Epithelial cell of prostate (primary cell): ENCODE results near the gene FAM217B.

Source experiments
- DNase-seq: peaks from one replicate; pipeline ENCODE4 v3.0.0-alpha.2; 2011; ENCODE audit warnings: low read depth, low spot score
- H3K27ac ChIP-seq: fragments of 450-650 bp; 2 replicates; pipeline ENCODE4 v1.5.1; 2017; ENCODE audit warnings: mild to moderate bottlenecking

The FAM217B gene

DNA sequence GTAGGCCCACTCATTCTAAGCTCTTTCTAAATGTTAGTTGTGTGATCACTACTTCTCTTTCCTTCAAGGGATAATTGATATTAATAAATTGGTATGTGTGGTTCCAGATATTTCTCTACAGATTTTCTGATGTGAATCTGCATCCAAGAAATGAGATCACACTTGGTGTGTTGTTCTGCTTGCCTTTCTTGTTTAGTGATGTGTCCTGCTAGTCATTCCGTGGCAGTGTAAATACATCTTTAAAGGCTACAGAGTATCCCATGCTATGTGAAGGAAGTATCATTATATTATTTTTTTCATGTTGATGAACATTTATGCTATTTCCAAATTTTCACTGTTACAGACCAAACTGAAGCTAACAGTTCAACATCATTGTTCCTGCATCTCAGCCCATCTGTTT lies 31.2 kb downstream of the FAM217B start:
- no peak for DNase-seq
- H3K27ac ChIP-seq: peak overlapping the region; percentile 99

DNA sequence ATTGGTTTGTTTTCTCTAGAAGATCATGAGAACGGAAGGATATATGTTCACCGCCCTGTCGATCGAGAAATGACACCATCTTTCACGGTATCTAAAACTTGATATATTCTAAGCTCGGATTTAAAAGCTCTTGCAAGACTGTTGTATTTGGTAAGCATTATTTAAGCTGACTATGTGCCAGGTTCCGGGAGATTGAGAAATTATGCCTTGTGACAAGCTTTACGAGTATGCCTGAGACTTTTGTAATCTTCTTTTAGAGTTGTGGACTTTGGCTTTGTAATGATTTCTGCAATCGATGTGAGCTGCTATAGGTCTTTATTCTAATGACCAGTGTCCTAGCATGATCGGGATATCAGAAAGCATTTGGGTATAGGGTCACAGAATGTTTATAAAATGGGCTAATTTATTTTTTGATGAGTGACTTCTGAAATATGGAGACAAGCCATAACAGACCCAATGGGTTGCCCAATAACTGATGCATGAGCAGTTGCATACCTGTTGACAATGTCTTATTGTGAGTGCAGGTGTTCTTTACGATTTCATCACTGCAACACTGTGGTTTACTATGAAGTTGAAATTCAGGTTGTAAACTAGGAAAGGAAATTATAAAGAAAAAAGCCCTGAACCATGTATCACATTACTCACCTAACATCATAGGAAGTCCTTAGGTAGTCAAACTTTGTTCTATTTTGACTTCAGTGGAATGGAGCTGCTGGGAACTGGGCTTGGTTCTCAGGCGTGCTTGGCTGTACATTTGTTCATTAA lies 32.0 kb downstream of the FAM217B start:
- H3K27ac ChIP-seq: peak overlapping the region; percentile 99
- DNase-seq: peak; percentile 98

DNA sequence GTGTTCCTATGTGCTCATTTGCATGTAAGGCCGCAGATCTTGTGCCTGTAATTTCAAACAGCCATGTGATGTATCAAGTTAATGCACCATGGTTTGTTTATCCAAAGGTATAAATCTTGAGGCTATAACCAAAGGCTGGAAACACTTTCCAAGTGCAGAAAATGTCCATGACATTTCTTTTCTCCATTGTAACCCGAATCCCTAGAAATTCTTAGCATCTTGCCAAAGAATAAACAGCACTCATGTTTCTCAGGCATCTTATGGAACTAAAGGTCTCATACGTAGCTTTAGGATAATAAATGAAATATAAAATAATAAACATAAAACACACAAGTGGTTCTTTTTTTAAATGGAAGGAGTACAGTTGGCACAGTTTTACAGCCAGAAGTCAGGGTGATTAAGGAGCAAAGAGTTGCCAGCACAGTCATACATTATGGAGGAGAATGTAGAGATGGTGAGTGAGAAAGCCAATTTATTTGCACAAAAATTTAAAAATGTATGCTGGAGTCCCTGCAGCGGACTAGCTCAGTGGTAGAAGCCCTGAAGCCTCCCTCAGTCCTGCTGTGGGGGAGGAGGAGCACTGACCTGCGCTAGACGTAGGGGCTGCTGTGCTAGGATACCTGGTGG lies 36.1 kb downstream of the FAM217B start:
- no peak overlapping the region for H3K27ac ChIP-seq
- no peak for DNase-seq

DNA sequence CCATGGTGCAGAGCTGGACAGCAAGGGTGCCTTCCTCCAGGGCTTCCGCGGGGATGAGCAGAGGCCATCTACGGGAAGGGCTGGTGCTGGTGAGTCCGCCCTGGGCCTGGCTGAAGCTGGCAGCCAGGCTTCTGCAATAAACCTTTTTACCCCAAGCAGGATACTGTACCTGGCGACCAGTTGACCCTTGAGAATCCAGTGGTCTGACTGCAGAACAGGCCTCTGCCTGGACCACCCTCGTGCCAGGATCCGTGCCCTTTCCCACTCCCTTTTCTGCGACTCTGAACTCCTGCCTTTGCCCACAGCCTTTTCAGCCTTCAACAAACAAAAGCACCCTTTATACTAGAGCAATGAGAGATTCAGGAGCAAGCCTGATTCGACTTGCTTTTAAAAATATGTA lies 36.9 kb downstream of the FAM217B start:
- H3K27ac ChIP-seq: no peak overlapping the region
- DNase-seq: no peak

DNA sequence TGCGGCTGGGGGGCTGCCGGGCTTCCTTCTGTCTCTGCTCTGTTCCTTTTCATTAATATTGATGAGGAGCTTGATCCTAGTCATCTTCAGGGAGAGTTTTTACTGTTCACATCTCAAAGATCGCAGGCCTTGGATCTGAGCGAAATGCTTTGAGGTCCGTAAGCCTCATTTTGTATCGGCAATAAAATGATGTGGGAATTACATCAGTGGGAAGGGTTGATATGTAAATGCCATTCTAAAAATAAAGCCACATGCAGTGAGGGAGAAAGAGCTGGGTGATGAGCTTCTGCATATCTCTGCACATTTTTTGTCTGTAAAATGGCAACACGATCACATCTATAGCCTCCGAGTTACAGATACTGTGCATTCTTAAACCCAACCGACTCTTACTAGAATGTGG lies 42.9 kb downstream of the FAM217B start:
- H3K27ac ChIP-seq: no peak overlapping the region
- no peak for DNase-seq

DNA sequence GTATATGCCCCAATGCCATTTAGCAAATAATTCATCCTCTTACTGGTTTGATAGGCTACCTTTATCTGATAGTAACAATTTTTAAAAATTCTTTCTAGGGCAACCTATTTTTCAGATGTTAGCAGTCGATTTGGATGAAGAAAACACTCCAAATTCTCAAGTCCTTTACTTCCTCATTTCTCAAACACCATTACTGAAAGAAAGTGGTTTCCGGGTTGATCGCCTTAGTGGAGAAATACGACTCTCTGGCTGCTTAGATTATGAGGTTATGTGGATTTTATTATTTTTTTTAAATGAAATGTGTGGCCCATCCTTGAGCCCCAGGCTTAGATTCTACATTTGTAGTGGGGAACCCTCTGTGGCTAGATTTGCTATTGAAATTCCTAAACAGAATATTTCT lies 44.4 kb downstream of the FAM217B start:
- no peak for DNase-seq
- no peak overlapping the region for H3K27ac ChIP-seq

DNA sequence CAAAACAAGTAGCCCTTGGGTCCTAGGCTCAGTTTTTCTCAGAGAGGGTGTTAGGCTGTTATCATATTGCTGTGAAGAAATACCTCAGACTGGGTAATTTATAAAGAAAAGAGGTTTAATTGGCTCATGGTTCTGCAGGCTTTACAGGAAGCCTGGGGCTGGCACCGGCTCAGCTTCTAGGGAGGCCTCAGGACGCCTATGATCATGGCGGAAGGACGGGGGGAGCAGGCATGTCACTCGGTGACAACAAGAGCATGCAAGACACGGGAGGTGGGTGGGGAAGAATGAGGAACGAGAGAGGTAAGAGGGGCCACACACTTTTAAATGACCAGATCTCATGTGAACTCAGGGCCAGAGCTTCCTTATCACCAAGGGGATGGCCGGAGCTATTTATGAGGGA lies 45.0 kb downstream of the FAM217B start:
- H3K27ac ChIP-seq: no peak overlapping the region
- no peak for DNase-seq

DNA sequence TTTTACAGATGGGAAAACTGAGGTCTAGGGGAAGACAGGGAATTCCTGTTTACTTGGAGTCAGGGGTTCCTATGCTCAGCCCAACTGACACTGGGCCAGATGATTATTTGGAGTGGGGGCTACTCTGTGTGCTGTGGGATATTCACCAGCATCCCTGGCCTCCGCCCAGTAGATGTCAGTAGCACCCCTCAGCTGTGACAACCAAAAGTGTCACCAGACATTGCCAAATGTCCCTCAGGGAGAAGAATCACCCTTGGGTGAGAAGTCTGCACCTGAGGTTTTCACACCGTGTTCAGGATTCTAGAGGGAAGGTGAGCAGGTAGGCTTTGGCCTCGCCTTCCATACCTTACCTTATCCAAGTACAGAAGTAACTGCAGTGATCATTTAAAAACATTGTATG lies 45.7 kb downstream of the FAM217B start:
- DNase-seq: no peak
- H3K27ac ChIP-seq: no peak overlapping the region

DNA sequence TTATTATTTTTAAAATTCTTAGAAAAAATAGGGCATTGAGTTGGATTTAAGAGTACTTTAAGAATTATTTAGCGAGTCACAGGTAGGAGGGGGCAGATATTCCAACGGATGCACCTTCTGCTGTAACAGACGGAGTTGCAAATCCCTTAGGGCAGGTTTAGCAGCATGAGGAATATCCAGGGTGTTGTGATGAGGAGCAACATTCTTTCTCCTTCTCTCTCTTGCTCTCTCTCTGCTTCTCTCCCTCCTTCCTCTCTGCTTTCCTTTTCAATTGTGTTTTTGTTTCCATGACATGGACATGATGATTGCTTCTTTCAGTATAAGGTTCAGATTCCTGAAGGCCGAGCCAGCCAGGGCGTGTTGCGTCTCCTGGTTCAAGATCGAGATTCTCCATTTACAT lies 46.9 kb downstream of the FAM217B start:
- H3K27ac ChIP-seq: peak overlapping the region; percentile 61
- no peak for DNase-seq

DNA sequence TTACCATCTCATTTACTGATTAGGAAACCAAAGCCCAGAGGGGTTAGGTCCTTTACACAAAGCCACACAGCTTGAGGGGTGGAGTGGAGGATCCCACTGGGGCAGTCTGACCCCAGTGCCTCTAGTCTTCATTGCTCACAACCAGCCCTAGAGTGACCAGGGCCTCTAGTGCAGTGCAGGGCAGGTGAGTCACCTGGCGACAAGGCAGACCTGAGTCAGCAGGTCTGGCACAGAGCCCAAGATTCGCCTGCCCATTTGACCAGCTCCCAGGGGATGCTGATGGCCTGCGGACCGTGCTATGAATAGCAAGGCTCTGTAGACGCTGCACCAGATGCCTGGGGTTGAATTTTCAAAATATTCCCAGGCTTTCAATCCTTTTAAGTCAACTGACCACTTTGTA lies 48.0 kb downstream of the FAM217B start:
- peak overlapping the region; percentile 61 for H3K27ac ChIP-seq
- DNase-seq: no peak

DNA sequence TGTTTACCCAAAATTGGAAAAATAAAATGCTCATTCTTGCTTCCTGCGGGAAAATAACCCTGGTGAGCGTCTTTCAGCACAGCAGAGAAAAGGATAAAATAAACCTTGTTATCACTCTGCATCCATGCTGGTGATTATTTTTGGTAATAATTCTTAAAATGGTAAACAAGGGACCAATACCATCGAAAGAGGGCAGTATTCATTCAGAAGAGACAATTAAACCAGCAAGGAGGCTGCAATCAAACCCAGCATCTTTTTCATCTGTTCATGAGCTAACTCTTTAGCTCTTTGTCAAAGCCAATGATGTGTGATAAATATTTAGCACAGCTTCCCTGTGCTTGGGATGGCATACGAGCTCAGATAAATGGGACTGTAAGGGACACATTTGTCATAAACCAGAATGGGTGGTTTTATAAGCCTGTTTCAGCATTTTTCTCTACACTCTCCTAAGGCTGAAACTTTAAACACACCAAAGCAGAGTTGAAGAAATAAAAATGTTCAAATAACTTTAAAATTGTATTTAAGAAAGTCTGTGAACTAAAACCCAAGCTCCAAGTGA lies 52.4 kb downstream of the FAM217B start:
- no peak for DNase-seq
- no peak overlapping the region for H3K27ac ChIP-seq

DNA sequence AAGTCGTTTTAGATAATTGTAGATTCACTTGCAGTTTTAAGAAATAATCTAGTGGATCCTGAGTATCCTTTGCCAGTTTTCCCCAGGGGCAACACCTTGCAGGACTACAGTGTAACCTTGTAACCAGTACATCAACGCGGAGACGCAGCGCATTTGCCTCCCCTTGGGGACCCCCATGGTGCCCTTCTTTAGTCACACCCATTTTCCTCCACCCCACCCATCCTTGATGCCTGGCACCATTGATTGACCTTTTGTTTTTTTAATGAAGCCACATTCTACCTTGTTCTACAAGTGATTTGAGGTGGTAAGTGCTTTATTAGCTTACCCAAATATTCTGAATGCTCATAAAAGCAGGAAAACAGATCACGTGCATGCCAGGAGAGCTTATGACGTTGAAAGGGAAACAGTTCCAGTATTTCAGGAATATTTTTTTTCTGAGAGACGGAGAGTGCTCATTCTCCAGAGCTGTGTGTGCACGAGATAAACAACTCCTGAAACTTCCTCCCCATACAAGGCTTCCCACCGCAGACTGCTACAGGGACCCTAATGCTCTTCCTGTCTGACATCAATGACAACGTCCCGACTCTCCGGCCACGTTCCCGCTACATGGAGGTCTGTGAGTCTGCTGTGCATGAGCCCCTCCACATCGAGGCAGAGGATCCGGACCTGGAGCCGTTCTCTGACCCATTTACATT lies 53.7 kb downstream of the FAM217B start:
- no peak for DNase-seq
- peak overlapping the region; percentile 60 for H3K27ac ChIP-seq

DNA sequence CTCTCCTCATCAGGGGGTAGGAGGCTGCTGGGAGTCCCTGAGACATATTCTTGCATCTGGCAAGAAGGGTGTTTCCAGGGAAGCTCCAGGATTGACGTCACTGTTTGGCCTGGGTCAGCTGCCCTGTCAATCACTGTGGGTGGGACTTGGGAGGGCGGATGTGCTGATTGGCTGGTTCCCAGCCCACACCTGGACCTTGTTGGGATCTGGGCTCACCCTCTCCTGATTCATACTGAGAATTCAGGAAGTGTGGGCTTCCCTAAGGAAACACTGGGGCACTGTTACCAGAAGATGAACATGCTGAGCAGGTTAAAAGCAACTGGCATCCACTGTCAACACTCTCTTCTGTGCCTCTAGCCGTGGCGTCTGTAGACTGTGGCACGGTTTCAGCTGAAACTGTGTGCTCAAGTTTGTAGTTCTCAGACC lies 54.5 kb downstream of the FAM217B start:
- peak; percentile 63 for DNase-seq
- peak overlapping the region; percentile 60 for H3K27ac ChIP-seq

DNA sequence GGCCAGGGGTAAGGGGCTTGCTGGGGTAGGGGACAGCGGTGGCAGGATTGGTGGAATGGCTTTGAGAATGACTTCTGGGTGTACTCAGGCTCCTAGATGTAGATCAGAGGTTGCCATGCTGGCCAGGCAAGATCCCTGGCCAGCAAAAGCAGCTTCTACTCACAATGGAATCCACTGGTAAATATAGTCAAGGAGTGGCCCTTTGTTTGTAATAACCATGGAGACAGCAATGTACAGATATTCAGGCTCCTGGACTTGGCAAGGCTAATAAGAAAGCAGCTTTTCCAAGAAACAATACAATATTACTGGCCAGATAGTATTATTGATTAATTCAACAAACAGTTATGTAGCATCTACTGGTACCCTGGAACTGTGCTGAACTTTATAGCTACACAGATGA lies 55.9 kb downstream of the FAM217B start:
- H3K27ac ChIP-seq: no peak overlapping the region
- DNase-seq: no peak

DNA sequence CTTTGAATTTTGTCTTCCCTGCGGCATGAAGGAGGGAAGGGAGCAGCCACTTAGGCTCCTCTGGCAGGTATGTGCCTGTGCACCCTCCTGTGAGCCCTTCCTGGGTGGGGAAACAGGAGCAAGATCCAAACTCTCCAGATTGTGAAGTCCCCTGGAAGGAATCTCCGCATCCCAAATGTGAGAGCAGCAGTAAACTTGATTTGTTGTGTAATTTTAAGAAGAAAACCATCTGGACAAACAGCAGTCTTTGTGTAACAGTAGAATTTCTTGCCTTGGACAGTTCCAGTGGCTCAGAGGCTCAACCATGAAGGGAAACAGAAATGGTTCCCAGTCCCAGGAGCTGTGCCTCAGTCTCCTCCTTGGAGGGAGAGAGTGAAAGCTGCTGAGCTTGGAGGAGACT lies 57.7 kb downstream of the FAM217B start:
- H3K27ac ChIP-seq: no peak overlapping the region
- no peak for DNase-seq
